Hypothalamus (tissue), 51 donors: ENCODE data around the gene PLET1.

Experiments used
- DNase-seq, 51 donors: peaks; one replicate each; lab custom pipeline; 2025; lab: John Stamatoyannopoulos, UW

Gene PLET1

GRCh38 chr11:112248201-112248600 lies 12.5 kb downstream of the PLET1 start:
- DNase-seq: no peak

- DNase-seq: no peak
These were observed 13.5 kb downstream of the PLET1 start for GRCh38 chr11:112247201-112247600.

DNA sequence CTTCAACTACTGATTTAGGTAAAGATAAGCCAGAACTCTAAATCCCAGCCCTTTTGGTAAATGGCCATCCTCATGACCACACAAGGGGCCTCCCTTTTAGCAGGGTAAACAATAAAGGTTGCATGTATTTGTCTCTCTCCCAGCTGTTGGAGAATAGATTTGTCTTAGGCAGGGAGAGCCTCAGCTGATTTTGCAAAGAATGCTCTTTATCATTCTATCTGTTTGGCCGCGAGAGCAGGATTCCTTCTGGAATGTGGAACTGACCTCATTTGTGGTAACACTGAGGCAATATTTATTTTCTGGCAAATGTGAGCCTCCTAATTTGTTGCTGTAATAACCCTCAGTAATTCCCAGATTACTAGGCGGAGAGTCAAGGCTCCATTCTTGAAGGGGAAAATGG lies 19.2 kb downstream of the PLET1 start:
- DNase-seq: no peak

- DNase-seq: no peak
These were observed 22.6 kb downstream of the PLET1 start for GRCh38 chr11:112238041-112238440.

GRCh38 chr11:112237451-112237850 lies 23.2 kb downstream of the PLET1 start:
- DNase-seq: no peak

DNA sequence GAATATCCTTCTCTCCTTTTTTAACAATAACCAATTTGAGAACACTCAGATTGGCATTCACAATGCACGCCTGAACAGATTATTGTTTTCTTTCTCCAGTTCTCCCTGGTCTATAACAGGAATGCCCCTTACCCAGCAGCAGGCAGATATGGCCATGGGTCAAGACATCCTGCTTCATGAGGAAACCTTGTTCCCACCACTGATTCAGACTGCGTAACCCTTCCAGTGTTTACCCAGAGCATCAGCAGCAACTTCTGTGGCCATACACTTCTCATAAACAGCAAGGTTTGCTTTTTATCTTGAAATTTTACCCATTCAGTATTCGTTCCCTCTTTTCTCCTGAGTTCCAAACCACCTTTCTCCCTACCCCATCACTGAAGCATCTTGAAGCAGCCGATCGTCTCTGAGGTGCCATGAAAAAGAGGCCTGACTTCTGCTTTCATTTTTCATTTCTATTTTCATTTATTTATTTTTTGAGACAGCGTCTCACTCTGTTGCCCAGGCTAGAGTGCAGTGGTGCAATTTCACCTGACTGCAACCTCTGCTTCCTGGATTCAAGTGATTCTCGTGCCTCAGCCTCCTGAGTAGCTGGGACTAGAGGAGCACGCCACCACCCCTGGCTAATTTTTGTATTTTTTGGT lies 24.8 kb downstream of the PLET1 start:
- DNase-seq: no peak

- no peak for DNase-seq
These were observed 28.7 kb downstream of the PLET1 start for GRCh38 chr11:112231952-112232351.

GRCh38 chr11:112229746-112230433 lies 30.8 kb downstream of the PLET1 start:
- DNase-seq: no peak

GRCh38 chr11:112229159-112229558 lies 31.5 kb downstream of the PLET1 start:
- DNase-seq: no peak

DNA sequence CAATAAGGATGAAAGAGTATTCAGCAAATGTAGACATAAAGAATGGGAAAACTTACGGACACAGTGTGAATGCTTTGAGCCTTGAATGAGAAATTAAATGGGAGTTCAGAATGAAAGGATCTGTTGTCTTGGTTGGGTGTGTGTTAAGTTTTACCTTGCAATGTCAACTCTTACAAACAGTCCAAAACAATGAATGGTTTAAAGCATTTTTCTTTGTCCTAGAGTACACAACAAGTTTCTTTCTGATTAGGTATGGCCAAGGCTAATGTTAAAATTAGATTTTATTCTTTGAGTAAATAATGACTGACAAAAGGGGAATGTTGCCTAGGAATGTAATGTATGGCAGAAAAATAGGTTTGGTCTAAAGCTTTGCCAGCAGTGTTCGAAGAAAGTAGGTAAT lies 32.0 kb downstream of the PLET1 start:
- DNase-seq: no peak

DNA sequence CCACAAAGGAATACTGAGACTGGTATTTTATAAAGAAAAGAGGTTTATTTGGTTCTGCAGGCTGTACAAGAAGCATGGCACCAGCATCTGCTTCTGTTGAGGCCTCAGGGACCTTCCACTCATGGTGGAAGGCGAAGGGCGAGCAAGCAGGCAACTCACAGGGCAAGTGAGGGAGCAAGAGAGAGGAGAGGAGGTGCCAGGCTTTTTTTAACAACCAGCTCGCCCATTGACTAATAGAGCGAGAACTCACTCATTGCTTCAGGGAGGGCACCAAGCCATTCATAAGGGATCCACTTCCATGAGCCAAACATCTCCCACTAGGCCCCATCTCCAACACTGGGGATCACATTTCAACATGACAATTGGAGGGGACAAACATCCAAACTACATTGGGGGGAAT lies 33.2 kb downstream of the PLET1 start:
- DNase-seq: peak in 1 of 51 donors; percentile 19

GRCh38 chr11:112226831-112227401 lies 33.7 kb downstream of the PLET1 start:
- DNase-seq: peak in 8 of 51 donors; percentile 1 to 45 (median 26)

- DNase-seq: peak; percentile 54 to 97 (median 86)
These were observed 34.4 kb downstream of the PLET1 start, which contains the start of gene PTS for GRCh38 chr11:112226062-112226830. PTS (plus strand) TSS chr11:112226428; CDS start chr11:112226444, 16 bp downstream.

DNA sequence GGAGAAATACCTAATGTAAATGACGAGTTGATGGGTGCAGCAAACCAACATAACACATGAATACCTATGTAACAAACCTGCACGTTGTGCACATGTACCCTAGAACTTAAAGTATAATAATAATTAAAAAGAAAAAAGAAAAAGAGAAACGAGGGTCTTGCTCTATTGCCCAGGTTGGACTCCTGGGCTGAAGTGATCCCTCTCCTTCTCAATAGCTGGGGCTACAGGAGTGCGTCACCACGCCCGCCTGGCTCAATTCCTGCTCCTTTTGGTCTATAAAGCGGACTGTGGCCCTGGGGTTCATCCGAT lies 35.0 kb downstream of the PLET1 start:
- DNase-seq: no peak

GRCh38 chr11:112223754-112224532 lies 36.7 kb downstream of the PLET1 start:
- DNase-seq: no peak

DNA sequence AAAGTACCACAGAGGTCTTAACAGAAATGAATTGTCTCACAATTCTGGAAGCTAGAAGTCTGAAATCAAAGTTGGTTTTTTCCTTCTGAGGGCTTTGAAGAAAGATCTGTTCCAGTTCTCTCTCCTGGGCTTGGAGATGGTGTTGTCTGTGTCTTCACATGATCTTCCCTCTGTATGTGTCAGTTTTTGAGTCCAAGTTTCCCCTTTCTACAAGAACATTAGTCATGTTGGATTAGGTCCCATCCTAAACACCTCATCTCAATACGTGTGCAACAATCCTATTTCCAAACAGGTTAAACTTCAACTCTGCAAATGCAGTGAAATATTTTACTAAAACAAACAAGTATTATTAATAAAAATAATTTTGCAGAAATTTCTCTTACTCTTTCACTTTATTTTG lies 37.5 kb downstream of the PLET1 start:
- DNase-seq: no peak

DNA sequence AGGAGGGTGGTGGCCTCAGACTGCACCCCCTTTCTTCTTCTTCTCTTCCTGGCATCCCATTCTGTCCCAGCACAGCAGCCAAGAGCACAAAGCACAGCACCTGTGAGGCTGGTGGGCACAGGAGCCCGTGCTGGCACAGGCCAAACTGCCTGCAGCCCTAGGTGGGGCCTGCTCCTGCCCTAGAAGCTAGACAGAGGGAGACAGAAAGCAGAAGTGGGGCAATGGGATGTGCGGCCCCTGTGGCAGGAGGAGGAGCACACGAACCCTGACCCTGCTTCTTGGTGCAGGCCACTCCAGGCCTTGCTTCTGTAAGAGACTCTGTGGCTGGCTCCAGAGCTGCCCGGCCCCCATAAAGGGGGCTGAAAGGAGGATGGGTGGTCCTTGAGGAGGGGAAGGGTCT lies 38.4 kb downstream of the PLET1 start:
- DNase-seq: no peak

GRCh38 chr11:112221274-112221835 lies 39.3 kb downstream of the PLET1 start:
- DNase-seq: no peak

DNA sequence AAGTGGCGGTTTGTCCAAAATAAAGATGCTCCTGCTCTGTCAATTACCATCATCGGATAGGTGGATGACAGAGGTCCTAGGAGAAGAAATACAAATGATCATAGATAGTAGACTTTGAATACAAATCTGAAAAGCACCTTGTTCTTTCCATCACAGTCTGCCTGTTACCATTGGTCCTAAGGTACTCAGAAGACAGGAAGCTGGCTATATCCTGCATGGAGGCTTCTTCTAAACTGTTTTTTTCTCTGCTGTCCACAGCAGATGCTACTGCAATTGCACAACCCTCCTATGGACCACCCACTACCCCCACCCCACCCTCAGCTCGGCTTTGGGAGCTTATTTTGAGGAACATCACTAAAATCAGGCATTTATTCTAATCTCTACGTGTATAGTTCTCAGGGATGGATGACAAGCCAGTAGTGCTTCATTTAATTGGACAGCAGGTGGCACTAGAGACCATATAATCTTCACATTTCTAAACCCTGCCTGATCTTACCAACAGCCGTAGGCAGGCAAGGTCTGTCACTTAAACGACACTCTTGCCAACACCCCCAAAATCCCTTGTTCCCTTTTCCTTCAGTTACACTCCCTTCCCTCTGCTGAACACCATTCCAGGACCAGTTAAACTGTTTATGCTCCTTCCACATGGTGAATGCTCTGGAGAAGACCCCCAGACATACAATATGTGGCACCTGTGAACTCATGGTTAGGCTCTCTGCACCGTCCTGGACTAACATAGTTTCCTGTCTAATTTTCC lies 41.0 kb downstream of the PLET1 start:
- DNase-seq: peak in 25 of 51 donors; percentile 2 to 84 (median 18)
